Right cardiac atrium (tissue), 5 donors: ENCODE data around the gene TFF1. TPM values are rescaled to one million over a fixed set of nuclear protein-coding genes. Genes with fewer than 3 reads are reported as not detected.

Source experiments
- ATAC-seq, 2 donors: fragments of 200-7000 bp; cut with Tn5 transposase; one replicate each; pipeline versions ENCODE4 v1.8.0 to v1.9.1; 2020; ENCODE audit warnings: moderate library complexity in 2 of 2, mild to moderate bottlenecking in 1 of 2
- DNase-seq, 3 donors: peaks; one replicate each; pipeline ENCODE4 v3.0.0-alpha.2; 2020
- H3K27ac ChIP-seq: one replicate; pipeline ENCODE4 v1.5.1; 2013; ENCODE audit warnings: mild to moderate bottlenecking, low read length, control low read depth, moderate library complexity
- H3K27me3 ChIP-seq: one replicate; pipeline ENCODE4 v1.6.1; 2013; ENCODE audit not compliant: control insufficient read depth, insufficient read depth
- H3K4me1 ChIP-seq: one replicate; pipeline ENCODE4 v1.6.1; 2013; ENCODE audit warnings: low read length; ENCODE audit not compliant: control insufficient read depth, insufficient read depth
- H3K4me3 ChIP-seq: one replicate; pipeline ENCODE4 v1.5.1; 2013; ENCODE audit warnings: low read length, control low read depth
- H3K9me3 ChIP-seq: one replicate; pipeline ENCODE4 v1.6.1; 2013; ENCODE audit warnings: low read length; ENCODE audit not compliant: control insufficient read depth
- WGBS: extraction: QIAGEN DNeasy Blood & Tissue Kit; methylation state at CpG from one replicate; pipeline ENCODE4 v1.1.7; 2013; 5-methylcytosine and 5-hydroxymethylcytosine counted together
- intact Hi-C, 4 donors: fragments of 100-400 bp; cut with DNase I; formaldehyde crosslinking; loops; one replicate each; pipeline versions ENCODE4 v1.11.0 to v1.14.0; 2022 to 2023
- polyA plus RNA-seq: library from polyadenylated mRNA; stranded (reverse); fragments of 200-250 nt; gene quantifications from one replicate; pipeline ENCODE4 v1.2.3, GENCODE V29; 2013
- total RNA-seq, 4 donors: library from RNA; stranded (reverse); fragmentation: NEBNext Ultra II Directional; extraction: Animal tissue kit (Norgen Biotek cat#: 25700); gene quantifications; one replicate each; pipeline ENCODE4 v1.2.1, GENCODE V29; 2021
- donor health status: healthy with polysubstance abuse.
- donor health status: DM: no; HTN: yes; CAD: no.
- donor health status: DM: no; HTN: no; CAD: no.
- donor health status: DM: no; HTN: yes; CAD: no; lungs with severe emphysema.
- donor health status: DM: yes; HTN: yes; CAD: no.

The TFF1 gene
- total and polyA plus RNA-seq, 5 donors = not detected

GRCh38 chr21:42358937-42359336 lies 7.4 kb downstream of the TFF1 start:
- WGBS = 85% methylated on average over 13 of the region's 13 CpGs
- Histone ChIP-seq H3K4me3 (no peak overlapping the region), H3K27me3 (no peaks in the 10 kb centered on the region), H3K4me1 (no peaks in the 10 kb centered on the region), H3K27ac (no peak overlapping the region), H3K9me3 (no peaks in the 10 kb centered on the region)
- intact Hi-C loops = no loop called here
- ATAC-seq = no peak
- DNase-seq = no peak

- no peaks in the 10 kb centered on the region for H3K9me3 ChIP-seq
- H3K27me3 ChIP-seq = no peaks in the 10 kb centered on the region
- no peaks in the 10 kb centered on the region for H3K4me1 ChIP-seq
- DNase-seq (no peak), ATAC-seq (no peak)
- intact Hi-C loops = no loop called here
- 93% methylated on average over 12 of the region's 12 CpGs for WGBS
- H3K27ac ChIP-seq = no peak overlapping the region
- H3K4me3 ChIP-seq = no peak overlapping the region
These were observed 8.1 kb downstream of the TFF1 start for GRCh38 chr21:42358261-42358660.

DNA sequence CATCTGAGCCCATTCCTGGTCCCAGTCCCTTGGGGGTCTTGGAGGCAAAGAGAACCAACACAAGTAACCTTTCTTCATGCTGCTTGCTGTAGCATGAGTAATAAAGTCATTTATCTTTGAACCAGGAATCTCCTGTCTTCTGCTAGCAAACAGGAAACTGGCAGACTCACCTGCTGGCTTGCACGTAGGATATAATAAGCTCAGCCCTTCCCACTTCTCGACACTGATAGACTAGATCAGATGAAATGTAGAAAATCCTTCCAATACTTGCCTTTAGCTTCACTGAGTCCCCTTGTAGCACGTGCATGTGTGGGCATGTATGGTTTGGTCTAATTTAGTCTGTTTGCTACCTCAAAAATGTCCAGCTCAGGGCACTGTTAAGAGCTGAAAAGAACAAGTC lies 9.0 kb downstream of the TFF1 start:
- Histone ChIP-seq H3K27ac (no peak overlapping the region), H3K9me3 (no peaks in the 10 kb centered on the region), H3K4me3 (no peak overlapping the region), H3K4me1 (no peaks in the 10 kb centered on the region), H3K27me3 (no peaks in the 10 kb centered on the region)
- DNase-seq (no peak), ATAC-seq (no peak)
- WGBS = 67% methylated on average over 3 of the region's 3 CpGs
- intact Hi-C loops = no loop called here

DNA sequence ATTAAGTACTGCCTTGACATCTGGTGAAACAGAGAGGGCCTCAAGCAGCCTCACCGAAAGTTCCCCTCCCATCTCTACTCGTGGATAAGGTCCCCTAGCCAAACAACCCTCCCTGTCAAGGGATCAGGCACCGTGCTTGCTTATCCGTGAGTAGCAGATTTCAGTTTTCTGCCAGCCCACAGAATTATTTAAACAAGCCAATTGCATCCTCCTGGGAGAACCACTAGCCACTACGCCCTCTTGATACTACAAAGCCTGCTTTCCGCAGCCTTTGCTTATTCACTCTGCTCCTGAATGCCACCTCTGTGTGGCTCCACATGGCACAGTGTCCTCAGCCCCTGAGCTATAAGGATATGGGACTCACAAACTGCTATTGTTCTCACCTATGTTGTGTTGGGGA lies 9.7 kb downstream of the TFF1 start:
- intact Hi-C loops = no loop called here
- Histone ChIP-seq H3K27ac (no peak overlapping the region), H3K4me1 (no peaks in the 10 kb centered on the region), H3K27me3 (no peaks in the 10 kb centered on the region), H3K4me3 (no peak overlapping the region), H3K9me3 (no peaks in the 10 kb centered on the region)
- 38% methylated on average over 6 of the region's 6 CpGs for WGBS
- ATAC-seq (no peak), DNase-seq (no peak)

DNA sequence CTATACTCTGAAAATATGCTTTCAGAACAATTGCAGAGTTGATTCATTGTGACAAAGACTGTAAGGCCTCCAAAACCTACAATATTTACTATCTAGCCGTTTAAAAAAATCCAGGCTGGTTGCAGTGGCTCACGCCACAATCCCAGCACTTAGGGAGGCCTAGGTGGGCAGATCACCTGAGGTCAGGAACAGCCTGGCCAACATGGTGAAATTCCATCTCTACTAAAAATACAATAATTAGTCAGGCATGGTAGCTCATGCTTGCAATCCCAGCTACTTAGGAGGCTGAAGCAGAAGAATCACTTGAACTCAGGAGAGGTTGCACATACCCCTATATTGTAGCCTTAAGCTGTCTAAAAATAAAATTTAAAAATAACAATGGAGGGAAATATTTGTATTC lies 10.3 kb downstream of the TFF1 start:
- 86% methylated on average over 2 of the region's 2 CpGs for WGBS
- intact Hi-C loops = no loop called here
- H3K9me3 ChIP-seq = no peaks in the 10 kb centered on the region

DNA sequence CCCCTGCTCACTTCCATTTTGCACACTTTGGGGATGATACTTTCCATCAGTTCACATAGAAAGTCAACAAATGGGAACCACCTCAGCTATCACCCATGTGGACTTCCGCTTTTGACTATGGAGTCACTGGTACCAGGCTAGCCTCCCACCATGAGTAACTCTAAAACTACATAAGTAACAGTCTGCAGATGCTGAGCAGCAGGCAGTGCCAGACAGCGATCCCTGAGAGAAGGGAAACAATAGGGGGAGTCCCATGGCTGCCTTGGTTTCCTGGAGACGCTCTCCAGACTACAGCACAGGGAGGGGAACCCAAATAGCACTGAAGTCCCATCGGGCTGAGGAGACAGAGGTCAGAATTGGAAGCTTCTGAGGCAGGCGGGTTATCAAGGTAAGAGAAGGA lies 12.7 kb downstream of the TFF1 start:
- Histone ChIP-seq H3K4me1 (no peaks in the 10 kb centered on the region), H3K9me3 (no peaks in the 10 kb centered on the region), H3K4me3 (no peak overlapping the region), H3K27ac (no peak overlapping the region), H3K27me3 (no peaks in the 10 kb centered on the region)
- no peak for DNase-seq
- intact Hi-C loops = no loop called here
- ATAC-seq = no peak
- WGBS = 85% methylated on average over 5 of the region's 5 CpGs

More for the DNA sequence above, 10.3 kb downstream of the TFF1 start:
- ATAC-seq (no peak), DNase-seq (no peak)
- Histone ChIP-seq H3K4me3 (no peak overlapping the region), H3K4me1 (no peaks in the 10 kb centered on the region), H3K27me3 (no peaks in the 10 kb centered on the region), H3K27ac (no peak overlapping the region)

DNA sequence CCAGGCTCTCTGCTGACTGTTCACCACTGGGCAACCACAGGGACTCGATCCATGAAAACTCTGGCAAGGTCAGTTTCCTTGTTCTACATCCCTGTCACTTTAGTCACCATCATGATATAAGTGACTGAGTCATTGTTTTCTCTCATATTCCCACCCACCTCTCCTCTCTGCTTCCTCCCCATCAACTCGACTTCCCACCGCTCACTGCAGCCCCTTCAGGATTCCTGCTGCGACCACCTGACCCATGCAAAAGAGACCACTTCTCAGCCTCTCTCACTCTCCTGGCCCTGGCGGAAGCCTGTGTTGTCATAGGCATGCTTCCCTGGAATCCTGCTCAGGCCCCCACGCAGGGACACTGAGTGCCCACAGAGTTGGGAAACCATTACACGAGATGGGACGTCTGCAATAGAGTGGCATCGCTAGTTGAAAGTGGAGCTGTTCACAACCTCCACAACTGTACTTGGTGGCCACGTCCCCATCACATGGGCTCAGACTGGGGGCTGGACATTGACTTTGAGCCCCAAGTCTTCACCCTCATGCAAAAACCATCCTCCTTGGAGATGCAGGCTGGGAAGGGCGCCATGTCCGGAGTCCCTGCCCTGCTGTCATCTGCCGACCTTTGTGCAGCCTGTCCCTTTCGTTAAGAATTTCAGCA lies 13.8 kb downstream of the TFF1 start:
- DNase-seq (no peak), ATAC-seq (no peak)
- Histone ChIP-seq H3K27me3 (no peaks in the 10 kb centered on the region), H3K9me3 (no peaks in the 10 kb centered on the region), H3K4me1 (no peaks in the 10 kb centered on the region), H3K27ac (no peak overlapping the region), H3K4me3 (no peak overlapping the region)
- intact Hi-C loops = no loop called here
- 79% methylated on average over 14 of the region's 14 CpGs for WGBS

- Histone ChIP-seq H3K4me1 (no peaks in the 10 kb centered on the region), H3K27me3 (no peaks in the 10 kb centered on the region), H3K9me3 (no peaks in the 10 kb centered on the region), H3K27ac (no peak overlapping the region), H3K4me3 (no peak overlapping the region)
- intact Hi-C loops = no loop called here
- ATAC-seq (no peak), DNase-seq (no peak)
- 77% methylated on average over 11 of the region's 11 CpGs for WGBS
These were observed 14.5 kb downstream of the TFF1 start for GRCh38 chr21:42351626-42352440.

- Histone ChIP-seq H3K4me1 (no peaks in the 10 kb centered on the region), H3K4me3 (no peak within 1 kb of the TSS), H3K9me3 (no peaks in the 10 kb centered on the region), H3K27ac (no peak within 1 kb of the TSS), H3K27me3 (no peaks in the 10 kb centered on the region)
- 63% methylated on average over 13 of the region's 13 CpGs for WGBS
- intact Hi-C loops = no loop called here
- ATAC-seq (peak; percentile 40 to 44), DNase-seq (no peak)
These were observed 15.4 kb downstream of the TFF1 start, which contains the start of gene TFF2 for GRCh38 chr21:42350927-42351426. Gene TFF2, minus strand, starts transcription at chr21:42350994. Its CDS starts 37 bp downstream, at chr21:42350957.

DNA sequence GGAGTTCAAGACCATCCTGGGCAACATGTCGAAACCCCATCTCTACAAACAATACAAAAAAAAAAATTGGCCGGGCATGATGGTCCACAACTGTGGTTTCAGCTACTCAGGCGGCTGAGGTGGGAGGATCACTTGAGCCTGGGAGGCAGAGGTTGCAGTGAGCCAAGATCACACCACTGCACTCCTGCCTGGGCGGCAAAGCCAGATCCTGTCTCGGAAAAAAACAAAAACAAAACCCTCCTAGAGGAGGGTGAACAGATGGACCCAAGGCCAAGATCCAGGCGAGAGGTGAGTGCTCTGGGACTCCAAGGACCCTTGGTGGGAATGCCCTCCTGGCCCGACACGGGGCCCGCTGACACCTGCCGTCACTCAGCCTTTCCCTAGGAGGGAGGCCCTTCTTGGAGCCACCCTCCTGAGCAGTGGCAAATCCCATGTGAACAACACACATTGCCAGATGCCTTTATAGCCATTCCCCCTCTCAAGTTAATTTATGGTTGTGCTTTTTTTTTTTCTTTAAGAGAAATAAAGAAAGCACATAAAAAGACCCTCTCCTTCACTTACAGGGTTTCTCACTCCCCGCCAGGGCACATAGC lies 15.9 kb downstream of the TFF1 start:
- ATAC-seq = no peak
- Histone ChIP-seq H3K27me3 (no peaks in the 10 kb centered on the region), H3K4me3 (no peak overlapping the region), H3K4me1 (no peaks in the 10 kb centered on the region), H3K27ac (no peak overlapping the region), H3K9me3 (no peaks in the 10 kb centered on the region)
- intact Hi-C loops = no loop called here
- no peak for DNase-seq
- 83% methylated on average over 11 of the region's 11 CpGs for WGBS
